ACHN (cell line): Measurements from ENCODE around the gene CCDC66.
"Not testable (repeated sequence)": the region's sequence is repeated elsewhere in the genome, so short reads cannot be mapped to it uniquely, and the experiment has no call there.

Experiments used
- DNase-seq: peaks from one replicate; pipeline ENCODE4 v3.0.0-alpha.2; 2015
- in situ Hi-C: cut with HindIII; loops from 2 replicates; pipeline ENCODE4 v1.10.0; 2017; ENCODE audit warnings: low sequenced_read_pairs, low pct_ligation_motif_present, low pct_unique_long_range_greater_than_20kb

CCDC66 gene

DNA sequence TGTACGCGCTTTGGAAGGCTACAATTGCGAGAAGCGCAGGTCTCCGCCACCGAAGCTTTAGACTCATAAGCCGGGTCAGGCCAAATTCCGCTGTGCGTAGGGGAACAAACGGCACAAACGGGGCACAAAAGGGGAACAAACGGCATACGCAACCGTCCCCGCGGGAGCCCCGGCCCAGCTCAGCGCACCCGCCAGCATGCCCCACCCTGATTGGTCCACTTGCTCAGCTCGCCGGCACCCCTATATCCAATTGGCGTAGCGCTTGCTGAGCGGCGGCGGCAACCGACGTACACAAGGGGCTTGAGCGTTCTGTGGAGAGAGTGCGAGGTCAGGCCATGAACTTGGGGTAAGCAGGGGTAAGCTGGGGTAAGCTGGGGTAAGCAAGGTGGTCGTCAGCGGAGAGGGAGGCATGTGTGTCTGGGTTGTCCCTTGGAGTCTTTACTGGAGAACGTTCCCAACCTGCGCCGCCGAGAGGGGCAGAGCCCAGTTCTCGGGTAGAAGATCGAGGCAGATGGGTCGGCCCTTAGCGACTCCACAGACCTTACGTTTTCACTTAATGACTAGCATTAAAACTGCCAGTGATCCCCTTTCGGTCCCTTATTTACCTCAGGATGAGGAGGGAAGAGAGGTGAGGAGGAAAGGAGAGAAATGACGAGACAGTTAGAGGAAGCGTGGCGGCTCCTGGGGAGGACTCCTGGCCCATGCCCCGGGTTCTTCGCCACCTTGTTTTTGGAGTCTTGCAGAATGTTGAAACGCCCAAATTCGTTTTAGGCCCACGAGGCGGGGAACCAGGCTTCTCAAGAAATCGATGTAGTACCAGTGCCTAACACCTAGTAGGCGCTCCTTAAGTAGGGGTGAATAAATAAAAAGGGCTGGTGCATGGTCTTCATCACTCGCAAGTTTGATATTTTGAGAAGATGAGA is at the start of gene CCDC66:
TSS of gene CCDC66 (plus strand) at position 268 of the 923 bp plus-strand sequence. CDS start at position 336, 68 bp downstream.
- peak; percentile 89 for DNase-seq
- in situ Hi-C loops, result no loop called here

DNA sequence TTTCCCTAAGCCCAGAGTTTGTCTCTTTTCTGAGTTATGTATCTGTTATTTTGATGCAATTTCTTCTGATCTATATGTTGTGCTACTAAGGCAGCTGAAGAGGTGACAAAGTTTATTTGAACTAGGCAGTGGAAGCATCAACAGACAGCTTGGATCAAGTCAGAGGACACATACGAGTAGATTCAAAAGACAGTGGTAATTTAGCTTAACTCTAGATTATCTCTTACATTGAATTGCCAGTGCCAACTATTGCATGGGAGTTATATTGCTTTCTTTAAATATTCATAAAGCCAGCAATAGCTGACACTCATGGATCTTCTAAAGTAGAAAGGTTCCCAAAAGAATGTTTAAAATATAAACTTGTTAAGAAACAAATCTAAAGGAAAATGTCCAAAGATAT is 37.3 kb upstream of the CCDC66 start:
- in situ Hi-C loops, result no loop called here

DNA sequence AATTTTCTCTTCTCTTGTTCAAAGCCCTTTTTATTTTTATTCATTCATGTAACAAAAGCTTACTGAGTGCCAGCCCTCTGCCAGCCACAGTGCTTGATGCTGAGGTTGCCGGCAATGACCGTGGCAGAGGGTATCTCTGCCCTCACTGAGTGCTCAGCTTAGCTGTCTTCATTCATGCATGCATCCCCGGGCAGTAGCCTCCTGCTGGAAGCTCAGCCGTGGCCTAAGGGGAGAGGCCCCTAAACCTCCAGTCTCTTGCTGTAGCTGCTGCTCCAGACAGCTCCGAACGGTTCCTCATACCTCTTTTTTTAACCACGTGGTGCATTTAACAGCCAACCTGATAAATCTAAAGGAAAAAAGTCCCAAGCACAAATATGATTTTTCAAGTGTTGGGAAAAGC is 34.6 kb upstream of the CCDC66 start:
- in situ Hi-C loops, result no loop called here
- DNase-seq, result no peak

More for the DNA sequence above, 37.3 kb upstream of the CCDC66 start:
- no peak for DNase-seq

DNA sequence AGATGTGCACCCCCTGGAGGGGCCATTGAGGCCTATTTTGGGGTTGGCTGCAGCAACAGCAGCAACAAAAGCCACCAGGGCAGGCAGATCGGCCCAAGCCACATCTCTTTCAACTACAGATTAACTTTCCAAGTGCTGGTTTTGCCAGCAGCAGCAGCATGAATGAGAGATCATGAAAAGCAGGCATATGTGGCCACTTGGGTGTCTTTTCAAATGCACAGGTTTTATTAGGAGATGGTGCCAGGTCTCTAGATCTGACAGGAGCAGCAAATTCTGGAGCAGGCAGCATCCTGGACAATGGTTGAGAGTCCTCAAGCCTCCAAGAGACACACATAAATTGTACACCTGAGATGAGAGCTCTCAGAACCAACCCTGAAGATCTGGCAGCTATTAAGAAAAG is 31.7 kb upstream of the CCDC66 start:
- in situ Hi-C loops, result no loop called here
- DNase-seq, result no peak

DNA sequence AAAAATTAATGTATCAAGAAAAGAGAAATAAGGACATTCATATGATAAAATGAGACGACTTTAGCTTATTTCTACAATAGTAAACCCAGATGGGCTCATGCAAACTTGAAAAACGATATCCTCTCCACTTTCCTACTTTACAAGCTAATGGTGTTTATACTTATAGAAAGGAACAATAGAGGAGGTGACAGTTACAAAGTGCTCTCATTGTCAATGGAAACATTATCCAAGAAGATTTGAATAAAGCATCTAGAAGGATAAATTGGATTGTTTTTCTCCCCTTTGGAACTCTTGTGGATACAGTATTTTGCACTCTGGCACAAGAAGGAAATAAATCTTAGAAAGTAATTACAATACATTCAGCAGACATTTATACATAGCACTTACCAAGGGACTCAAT is 20.2 kb upstream of the CCDC66 start:
- in situ Hi-C loops, result no loop called here
- no peak for DNase-seq

DNA sequence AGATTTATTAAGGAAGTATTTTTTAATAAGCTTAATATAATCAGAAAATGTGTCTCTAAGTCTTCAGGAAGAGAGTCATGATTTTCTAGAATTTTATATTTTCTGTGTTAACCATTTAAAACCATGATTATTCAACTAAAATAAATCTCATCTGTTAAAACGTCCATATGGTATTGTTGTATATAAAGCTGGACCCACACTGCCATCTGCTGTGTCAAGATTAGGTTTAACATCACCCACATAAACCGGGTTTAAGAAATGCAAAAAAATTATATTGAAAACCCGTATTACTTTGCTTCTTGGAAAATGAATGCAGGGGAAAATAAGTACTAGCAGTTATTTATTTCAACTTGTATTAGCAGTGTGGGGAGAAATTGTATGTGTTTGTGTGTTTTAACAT is 9.5 kb upstream of the CCDC66 start:
- in situ Hi-C loops, result no loop called here
- peak; percentile 14 for DNase-seq

DNA sequence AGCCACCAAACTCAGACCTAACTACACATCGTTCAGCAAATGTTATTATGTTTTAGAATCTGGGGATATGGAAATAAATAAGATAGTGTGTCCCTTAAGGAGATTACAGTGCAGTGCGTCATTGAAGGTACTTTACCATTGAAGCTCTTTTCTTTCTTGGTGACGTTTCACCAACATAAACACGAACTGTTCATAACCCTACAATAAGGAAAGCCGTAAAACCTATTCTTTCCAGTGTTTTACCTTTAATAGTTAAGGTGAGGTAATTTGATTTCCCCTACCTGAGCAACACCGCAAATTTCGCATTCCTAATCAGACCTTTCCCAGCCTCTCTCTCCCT is 826 bp downstream of the CCDC66 start:
- no peak for DNase-seq
- in situ Hi-C loops, result no loop called here

DNA sequence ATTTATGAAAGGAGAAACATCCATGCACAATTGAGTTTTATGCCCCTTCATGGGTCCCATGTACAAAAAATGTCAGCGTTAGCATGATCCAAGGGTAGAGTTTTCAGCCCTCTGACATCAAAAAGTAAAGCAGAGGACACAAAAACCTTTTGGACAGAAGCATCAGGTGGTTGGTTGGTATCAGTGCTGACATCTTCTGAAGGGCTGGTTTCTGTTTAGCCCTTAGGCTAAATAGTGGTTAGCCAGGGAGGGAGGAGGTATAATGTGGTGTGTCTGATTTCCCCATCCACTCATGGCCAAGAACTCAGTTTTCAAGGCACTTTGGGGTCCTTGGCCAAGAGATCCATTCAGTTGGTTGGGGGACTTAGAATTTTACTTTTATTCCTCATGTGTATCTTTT is 16.5 kb downstream of the CCDC66 start:
- in situ Hi-C loops, result no loop called here
- DNase-seq, result no peak

DNA sequence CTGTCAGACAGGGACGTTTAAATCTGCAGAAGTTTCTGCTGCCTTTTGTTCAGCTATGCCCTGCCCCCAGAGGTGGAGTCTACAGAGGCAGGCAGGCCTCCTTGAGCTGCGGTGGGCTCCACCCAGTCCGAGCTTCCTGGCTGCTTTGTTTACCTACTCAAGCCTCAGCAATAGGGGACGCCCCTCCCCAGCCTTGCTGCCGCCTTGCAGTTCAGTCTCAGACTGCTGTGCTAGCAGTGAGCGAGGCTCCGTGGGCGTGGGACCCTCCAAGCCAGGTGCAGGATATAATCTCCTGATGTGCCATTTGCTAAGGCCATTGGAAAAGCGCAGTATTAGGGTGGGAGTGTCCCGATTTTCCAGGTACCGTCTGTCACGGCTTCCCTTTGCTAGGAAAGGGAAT is 25.0 kb downstream of the CCDC66 start:
- in situ Hi-C loops, result not testable (repeated sequence)

DNA sequence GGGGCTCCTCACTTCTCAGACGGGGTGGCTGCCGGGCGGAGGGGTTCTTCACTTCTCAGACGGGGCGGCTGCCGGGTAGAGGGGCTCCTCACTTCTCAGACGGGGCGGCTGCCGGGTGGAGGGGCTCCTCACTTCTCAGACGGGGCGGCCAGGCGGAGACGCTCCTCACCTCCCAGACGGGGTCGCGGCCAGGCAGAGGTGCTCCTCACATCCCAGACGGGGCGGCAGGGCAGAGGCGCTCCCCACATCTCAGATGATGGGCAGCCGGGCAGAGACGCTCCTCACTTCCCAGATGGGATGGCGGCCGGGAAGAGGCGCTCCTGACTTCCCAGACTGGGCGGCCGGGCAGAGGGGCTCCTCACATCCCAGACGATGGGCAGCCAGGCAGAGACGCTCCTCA is 27.3 kb downstream of the CCDC66 start:
- DNase-seq, in situ Hi-C loops: not testable (repeated sequence)

More for the DNA sequence above, 25.0 kb downstream of the CCDC66 start:
- not testable (repeated sequence) for DNase-seq

DNA sequence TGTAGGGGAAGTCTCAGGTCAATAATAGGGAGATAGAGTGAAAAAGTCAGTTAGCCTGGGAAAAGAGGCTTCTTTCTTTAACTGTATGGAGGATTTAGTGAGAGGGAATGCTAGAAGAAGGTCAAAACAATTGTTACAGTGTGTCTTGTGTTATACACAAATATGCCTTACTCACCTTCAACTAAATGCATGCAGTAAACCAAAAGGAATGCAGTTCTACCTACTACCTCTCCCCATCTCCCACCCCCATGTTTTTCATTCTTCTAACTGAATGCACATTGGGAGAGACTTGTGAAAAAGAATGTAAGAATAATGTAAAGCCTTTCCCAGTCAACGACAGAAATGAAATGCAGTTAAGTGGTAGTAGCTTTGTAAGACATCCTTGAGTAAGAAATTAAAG is 33.8 kb downstream of the CCDC66 start:
- in situ Hi-C loops, result no loop called here

DNA sequence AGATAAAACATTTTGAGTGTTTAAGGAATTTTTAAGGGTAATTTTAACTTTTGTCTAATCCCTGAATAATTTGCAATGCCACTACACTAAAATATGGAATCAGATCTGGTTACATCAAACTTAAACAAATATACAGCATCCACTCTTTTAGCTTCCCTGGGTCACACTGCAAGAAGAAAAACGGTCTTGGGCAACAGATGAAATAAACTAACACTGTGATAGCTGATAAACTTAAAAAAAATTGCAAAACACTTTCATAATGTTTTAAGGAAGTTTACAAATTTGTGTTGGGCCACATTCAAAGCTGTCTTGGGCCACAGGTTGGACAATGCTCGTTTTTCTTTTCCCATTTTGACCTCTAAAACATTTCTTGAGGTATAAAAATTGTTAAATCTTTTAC is 34.3 kb downstream of the CCDC66 start:
- in situ Hi-C loops, result no loop called here
- no peak for DNase-seq

More for the DNA sequence above, 33.8 kb downstream of the CCDC66 start:
- DNase-seq, result no peak

DNA sequence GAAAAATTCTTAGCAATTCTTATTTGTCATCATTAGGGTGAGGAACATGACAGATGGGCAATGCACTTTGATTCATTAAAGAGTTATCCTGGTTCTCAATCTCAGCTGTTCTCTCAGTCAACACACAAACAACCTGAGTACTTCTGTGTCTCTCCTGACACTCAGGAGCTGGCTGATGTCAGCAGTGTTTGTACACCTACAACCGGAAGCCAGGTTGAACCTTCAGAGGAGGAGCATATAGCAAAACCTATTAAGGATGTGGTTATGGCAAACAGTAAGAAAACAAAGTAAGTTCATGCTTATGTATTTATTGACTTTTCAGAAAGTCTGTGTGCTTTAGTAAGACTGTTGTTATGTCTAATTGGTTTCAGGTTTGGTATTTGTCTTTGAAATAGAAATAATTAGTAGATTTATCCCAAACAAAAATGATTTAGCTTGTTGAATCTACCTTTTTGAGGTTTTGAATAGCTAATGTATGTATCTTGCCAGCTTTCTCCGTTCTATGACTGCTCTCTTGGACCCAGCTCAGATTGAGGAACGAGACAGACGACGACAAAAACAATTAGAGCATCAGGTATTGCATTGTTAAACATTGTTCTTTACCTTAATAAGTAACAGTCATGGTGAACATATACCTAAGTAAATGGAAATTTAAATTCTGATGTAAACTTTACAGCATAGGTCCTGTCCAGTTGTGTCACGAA is 36.6 kb downstream of the CCDC66 start:
- in situ Hi-C loops, result no loop called here
- DNase-seq, result no peak

DNA sequence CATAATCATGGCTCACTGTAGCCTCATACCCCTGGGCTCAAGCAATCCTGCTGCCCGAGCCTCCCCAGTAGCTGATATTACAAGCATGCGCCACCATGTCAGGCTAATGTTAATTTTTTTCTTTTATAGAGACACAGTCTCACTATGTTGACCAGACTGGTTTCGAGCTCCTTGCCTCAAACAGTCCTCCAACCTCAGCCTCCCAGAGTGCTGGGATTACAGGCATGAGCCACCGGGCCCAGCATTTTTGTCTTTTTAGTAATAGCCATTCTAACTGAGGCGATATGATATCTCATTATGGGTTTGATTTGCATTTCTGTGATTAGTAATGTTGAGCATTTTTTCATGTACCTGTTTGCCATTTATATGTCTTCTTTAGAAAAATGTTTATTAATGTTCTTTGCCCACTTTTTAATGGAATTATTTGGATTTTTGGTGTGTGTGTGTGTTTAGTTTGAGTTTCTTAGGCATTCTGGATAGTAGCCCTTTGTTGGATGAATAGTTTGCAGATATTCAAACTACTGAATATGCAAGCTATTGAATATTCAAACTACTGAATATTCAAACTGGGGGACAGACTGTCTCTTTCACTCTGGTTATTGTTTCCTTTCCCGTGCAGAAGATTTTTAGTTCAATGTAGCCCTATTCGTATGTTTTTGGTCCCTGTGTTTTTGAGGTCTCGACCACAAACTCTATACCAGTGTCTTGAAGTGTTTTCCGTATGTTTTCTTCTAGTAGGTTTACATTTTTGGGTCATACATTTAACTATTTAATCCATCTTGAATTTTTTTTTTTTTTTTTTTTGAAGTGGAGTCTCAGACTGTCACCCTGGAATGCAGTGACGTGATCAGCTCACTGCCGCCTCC is 39.2 kb downstream of the CCDC66 start:
- in situ Hi-C loops, result no loop called here

DNA sequence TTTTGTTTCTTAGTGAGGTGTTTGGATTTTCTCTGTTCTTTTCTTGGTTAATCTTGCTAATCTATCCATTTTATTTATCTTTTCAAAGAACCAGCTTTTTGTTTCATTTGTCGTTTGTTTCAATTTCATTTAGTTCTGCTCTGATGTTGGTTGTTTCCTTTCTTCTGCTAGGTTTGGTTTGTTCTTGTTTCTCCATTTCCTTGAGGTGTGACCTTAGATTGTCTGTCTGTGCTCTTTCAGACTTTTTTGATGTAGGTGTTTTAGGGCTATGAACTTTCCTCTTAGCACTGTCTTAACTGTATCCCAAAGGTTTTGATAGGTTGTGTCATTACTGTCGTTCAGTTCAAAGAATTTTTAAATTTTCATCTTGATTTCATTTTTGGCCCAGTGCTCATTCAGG is 51.5 kb downstream of the CCDC66 start:
- DNase-seq, in situ Hi-C loops: not testable (repeated sequence)

More for the DNA sequence above, 39.2 kb downstream of the CCDC66 start:
- DNase-seq, result no peak

DNA sequence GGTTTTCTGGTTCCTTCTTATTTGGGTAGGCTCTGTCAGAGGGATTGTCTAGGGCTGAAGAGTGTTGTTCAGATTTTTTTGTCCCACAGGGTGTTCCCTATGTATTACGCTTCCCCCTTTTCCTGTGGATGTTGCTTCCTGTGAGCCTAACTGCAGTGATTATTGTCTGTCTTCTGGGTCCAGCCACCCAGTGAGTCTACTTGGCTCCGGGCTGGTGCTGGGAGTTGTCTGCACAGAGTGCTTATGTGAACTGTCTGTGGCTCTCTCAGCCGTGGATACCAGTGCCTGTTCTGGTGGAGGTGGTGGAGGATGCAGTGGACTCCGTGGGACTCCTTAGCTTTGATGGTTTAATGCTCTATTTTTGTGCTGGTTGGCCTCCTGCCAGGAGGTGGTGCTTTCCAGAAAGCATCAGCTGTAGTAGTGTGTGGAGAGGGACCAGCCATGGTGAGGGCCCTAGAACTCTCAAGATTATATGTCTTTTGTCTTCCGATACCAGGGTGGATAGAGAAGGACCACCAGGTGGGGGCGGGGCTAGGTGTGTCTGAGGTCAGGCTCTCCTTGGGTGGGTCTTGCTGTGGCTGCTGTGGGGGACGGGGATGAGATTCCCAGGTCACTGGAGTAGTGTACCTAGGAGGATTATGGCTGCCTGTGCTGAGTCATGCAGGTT is 53.8 kb downstream of the CCDC66 start:
- in situ Hi-C loops, result no loop called here
- DNase-seq, result no peak

DNA sequence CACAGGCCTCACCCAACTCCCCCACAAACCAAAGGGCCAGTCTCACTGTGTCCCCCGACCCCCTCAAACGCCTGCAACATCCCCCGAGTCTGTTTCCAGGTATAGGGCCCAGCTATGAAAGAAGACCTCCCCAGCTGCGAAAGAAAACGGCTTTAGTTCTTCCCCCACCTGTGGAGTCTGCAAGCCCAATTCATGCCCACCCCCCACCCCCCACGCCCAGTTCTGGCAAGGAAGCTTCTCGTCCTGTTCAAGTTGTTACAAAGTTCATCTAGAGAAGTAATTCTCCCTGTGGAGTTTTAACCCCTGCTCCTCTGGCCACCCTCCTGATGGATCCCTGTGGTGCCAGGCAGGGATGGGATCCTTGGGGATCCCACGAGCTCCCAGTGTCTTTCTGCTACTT is 54.4 kb downstream of the CCDC66 start:
- no peak for DNase-seq
- in situ Hi-C loops, result no loop called here

DNA sequence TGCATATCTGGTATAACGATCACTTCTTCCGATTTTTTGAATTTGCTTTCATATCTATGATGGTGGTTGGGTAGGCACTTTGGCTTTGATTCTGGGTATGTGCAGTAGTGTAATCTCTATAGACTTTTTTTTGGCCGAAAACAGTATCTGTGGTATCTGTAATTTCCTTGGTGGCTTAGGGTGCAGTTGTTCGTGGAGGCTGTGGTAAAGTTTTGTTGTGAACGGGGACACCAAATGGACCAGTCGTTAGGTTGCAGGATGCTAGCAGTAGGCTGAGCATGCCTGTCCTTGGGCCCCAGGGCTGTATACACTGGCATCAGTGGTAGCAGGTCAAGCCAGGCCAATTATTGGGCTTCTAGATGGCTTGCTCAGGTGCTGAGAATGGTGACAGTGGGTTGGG is 55.2 kb downstream of the CCDC66 start:
- in situ Hi-C loops, result no loop called here
- no peak for DNase-seq
